Measurements from ENCODE around the gene NDUFS8. TPM values are rescaled to one million over a fixed set of nuclear protein-coding genes. Genes with fewer than 3 reads are reported as not detected.

Gene NDUFS8
- polyA plus RNA-seq, 1 donor, result 68.5 TPM

DNA sequence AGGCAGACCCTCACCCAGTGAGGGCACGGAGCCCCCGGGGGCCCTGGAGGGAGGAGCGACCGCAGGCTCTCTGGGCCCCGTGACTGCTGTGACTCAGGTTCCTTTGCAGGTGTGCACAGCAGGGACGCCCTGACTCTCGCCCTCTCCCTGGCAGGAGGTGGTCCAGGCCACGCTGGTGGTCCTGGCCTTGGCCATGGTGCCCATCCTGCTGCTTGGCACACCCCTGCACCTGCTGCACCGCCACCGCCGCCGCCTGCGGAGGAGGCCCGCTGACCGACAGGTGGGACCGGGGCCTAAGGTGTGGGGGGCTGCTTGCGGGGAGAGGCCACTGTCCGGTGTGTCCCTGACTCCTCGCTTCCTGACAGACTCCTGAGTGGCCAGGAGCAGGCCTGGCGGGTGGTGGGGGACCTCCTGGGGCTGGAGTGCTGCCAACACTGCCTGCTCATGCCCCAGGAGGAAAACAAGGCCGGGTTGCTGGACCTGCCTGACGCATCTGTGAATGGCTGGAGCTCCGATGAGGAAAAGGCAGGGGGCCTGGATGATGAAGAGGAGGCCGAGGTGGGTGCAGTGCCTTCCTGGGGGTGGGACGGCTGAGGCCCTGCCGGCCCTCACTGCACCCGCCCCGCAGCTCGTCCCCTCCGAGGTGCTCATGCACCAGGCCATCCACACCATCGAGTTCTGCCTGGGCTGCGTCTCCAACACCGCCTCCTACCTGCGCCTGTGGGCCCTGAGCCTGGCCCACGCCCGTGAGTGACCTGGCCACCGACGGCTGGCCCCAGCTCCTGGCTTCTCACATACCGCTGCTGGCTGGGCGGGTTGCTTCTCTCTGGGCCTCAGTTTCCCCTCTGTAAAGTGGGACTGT is 19.3 kb downstream of the NDUFS8 start:
- DNase-seq (ENCODE audit: low read depth), result no peak

- DNase-seq (ENCODE audit: low read depth), result no peak
Observed at GRCh38 chr11:68050371-68050841, 19.9 kb downstream of the NDUFS8 start.

GRCh38 chr11:68051191-68052136 is 21.0 kb downstream of the NDUFS8 start:
- no peak for DNase-seq (ENCODE audit: low read depth)

- no peak for DNase-seq (ENCODE audit: low read depth)
Observed at GRCh38 chr11:68052137-68052873, 21.8 kb downstream of the NDUFS8 start.

- DNase-seq (ENCODE audit: low read depth), result no peak
Observed at GRCh38 chr11:68053117-68053516, 22.6 kb downstream of the NDUFS8 start.

DNA sequence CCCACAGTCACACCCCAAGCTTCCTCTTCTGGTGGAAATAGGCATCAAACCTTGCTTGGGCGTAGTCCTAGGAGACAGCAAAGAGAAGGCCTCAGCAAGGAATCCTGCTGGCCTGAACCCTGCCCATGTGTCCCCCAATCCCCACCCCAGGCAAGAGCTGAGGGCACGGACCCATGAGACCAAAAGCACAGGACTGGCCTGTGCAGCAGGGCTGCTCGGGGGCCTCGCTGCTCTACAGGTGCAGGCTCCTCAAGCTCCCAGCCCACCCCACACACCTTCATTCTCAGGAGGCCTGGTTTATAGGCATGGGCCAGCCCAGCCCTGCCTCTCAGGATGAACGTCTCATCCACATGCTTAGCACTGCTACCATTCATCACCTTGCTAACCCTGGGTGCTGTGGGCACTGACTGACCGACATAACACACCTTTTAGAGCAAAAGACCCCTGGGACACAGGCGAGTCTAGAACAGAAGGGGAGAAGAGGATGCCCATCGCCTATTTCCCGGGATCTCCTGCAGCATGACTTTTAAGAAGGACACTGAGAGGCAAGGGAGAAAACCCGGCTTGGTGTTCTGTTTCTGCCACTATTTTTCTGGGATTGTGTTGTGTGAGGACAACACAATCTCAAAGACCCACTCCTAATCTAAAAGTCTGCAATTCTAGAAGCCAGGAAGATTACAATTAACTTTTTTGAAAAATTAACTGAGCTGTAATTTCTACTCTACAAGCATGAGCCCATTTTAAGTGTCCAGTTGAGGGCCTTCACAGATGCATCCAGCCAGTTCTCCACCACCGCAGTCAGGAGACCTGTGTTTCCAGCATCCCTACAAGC is 23.7 kb downstream of the NDUFS8 start:
- no peak for DNase-seq (ENCODE audit: low read depth)

DNA sequence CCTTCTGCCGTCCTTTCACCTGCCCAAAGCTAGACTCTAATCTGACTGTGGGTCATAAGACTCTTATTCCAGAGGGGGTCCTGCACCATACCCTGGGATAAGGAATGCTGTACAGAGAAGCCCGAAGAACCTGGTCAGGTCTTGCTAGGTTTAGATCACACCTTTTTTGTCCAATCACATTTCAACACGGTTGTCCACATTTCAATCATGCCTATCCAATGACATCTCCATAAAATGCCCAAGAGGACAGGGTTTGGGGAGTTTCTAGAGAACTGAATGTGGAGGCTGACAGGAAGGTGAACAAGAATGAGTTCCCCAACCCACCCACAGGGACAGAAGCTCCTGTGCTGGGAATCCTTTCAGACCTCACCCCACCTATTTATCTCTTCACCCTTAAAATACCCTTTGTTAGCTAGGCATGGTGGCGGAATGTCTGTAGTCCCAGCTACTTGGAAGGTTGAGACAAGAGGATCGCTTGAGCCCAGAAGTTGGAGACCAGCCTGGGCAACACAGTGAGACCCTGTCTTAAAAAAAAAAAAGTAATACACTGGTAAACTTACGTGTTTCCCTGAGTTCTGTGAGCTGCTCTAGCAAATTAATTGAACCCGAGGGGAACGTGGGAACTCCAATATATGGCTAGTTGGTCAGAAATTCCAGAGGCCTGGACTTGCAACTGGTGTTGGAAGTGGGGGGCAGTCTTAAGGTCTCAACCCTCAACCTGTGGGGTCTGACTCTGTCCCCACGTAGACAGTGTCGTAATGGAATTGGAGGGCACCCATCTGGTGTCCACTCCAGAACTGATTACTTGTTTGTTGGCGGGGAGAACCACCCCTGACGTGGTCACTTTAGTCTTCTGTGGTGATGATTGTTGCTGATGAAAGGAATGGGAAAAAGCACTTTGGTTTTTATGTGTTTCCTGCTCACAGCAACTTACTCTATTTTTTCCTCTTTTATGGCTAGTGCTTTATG is 26.1 kb downstream of the NDUFS8 start:
- no peak for DNase-seq (ENCODE audit: low read depth)

GRCh38 chr11:68057807-68058206 is 27.3 kb downstream of the NDUFS8 start:
- DNase-seq (ENCODE audit: low read depth), result no peak

- no peak for DNase-seq (ENCODE audit: low read depth)
Observed at GRCh38 chr11:68061508-68061907, 31.0 kb downstream of the NDUFS8 start.

- no peak for DNase-seq (ENCODE audit: low read depth)
Observed at GRCh38 chr11:68064926-68065325, 34.4 kb downstream of the NDUFS8 start.

GRCh38 chr11:68065841-68066240 is 35.4 kb downstream of the NDUFS8 start:
- DNase-seq (ENCODE audit: low read depth), result no peak

GRCh38 chr11:68066742-68067141 is 36.3 kb downstream of the NDUFS8 start:
- DNase-seq (ENCODE audit: low read depth), result no peak

GRCh38 chr11:68067991-68068390 is 37.5 kb downstream of the NDUFS8 start:
- DNase-seq (ENCODE audit: low read depth), result no peak

GRCh38 chr11:68071281-68072048 is 41.0 kb downstream of the NDUFS8 start:
- no peak for DNase-seq (ENCODE audit: low read depth)

GRCh38 chr11:68074584-68075352 is 44.3 kb downstream of the NDUFS8 start:
- DNase-seq (ENCODE audit: low read depth), result no peak

DNA sequence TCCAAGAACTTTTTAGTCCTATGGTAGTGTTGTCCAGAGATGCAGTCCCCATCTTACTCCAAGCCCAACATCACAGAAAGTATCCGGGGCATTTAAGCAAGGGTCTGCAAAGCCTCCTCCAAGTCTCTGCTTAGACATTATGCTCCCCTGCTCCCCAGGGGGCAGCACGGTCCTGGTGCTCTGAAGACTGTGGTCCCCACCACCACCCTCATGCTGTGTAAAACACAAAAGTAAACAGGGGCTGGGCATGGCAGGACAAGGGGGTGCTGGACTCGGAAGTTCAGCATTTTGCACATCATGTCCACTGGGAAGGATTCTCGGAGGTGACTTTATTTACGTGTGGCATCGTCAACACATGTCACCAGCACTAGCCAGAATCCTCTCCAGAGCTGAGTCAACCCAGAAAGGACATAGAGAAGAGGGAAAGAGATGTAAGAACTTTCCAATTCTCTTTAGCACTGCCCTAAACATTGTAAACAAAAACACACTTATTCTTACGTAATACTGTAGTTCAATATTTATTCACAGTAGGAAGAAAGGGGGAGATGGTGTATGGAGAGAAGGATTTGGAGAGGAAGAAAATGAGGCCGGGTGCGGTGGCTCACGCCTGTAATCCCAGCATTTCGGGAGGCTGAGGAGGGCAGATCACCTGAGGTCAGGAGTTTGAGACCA is 46.0 kb downstream of the NDUFS8 start:
- DNase-seq (ENCODE audit: low read depth), result no peak

Data from forelimb muscle (tissue), 1 donor.